T-helper 2 cell treated with Interferon-gamma antibody and Interleukin-4, amounts not matched to agents 100 ng/mL and 5 ng/mL, for 36 hours (primary cell): ENCODE results near the gene CTU2. TPM values are rescaled to one million over a fixed set of nuclear protein-coding genes. Genes with fewer than 3 reads are reported as not detected.

ENCODE experiments used
- intact Hi-C: fragments of 100-400 bp; cut with micrococcal nuclease; formaldehyde crosslinking; loops from one replicate; pipeline ENCODE4 v1.15.1; 2023
- total RNA-seq: library from RNA; stranded (reverse); gene quantifications from 2 replicates; pipeline ENCODE4 v1.2.3, GENCODE V29; 2022

CTU2 gene
- total RNA-seq, 1 donor from 2014 or later, result 30.5 TPM

DNA sequence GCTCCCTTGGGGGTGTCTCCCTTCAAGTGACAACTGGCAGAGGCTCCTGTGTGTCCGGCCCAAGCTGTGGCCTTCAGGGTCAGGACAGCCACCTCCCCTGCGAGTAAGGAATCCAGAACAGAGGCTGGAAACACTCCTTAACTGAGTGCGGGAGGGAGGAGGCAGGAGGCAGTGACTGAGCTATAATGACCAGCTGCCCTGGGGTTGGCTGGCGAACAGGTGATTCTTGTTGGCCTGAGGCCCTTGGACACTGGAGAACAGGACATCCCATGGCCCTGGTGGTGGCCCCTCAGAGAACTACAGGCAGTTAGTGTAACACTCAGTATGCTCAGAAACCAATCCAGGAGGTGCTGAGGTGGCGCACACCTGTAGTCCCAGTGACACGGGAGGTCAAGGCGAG is 10.6 kb upstream of the CTU2 start:
- intact Hi-C loops, result no loop called here

DNA sequence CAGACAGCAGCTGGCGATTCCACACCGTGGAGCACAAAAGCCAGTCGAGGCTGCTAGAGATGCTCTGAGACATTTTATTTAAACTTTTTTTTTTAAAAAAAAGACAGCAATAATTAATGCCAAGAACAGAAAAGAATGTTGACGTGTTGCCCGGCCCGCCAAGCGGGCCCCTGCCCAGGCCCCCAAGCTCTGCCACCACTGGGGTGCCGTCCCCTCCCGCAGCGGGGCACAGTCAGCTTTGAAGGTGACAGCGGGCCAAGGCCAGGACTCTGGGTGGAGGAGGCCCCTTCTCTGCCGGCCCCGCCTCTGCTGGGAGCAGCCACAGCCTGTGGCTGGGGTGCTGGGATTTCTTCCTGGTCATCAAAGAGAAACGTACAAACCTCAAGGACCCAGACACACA is 9.9 kb upstream of the CTU2 start:
- intact Hi-C loops, result no loop called here

DNA sequence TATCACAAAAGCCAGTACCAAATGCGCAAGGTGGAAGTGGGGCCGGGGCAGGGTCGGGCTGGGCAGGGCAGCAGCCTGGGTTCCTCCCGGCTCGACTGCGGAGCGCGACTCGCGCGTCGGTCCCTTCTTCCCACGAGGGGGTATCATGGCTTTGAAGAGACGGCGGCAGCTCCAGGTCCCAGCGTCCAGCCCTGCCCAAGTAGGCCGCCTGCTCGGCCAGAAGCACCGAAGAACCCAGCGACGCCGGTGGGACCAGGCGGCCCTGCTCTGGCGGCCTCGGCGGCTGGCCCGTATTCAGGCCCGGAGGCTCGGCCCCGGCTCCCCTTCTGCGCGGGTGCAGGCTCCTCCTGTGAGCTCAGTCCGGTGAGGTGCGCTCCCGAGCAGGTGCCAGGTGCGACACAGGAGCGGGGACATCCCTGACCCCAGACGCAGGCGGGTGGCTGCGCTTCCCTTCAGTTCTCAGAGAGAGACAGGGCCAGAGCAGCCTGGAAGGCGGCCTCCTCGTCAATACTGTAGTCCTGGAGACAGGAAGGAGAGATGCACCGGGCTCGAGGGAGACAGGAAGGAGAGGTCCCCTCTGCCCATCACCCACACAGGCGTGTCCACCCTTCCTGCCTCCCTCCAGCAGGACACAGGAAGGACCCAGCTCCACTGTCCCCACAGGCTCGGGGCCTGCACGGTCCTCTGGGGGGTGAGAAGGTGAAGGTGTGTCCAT is 9.0 kb upstream of the CTU2 start:
- intact Hi-C loops, result no loop called here

DNA sequence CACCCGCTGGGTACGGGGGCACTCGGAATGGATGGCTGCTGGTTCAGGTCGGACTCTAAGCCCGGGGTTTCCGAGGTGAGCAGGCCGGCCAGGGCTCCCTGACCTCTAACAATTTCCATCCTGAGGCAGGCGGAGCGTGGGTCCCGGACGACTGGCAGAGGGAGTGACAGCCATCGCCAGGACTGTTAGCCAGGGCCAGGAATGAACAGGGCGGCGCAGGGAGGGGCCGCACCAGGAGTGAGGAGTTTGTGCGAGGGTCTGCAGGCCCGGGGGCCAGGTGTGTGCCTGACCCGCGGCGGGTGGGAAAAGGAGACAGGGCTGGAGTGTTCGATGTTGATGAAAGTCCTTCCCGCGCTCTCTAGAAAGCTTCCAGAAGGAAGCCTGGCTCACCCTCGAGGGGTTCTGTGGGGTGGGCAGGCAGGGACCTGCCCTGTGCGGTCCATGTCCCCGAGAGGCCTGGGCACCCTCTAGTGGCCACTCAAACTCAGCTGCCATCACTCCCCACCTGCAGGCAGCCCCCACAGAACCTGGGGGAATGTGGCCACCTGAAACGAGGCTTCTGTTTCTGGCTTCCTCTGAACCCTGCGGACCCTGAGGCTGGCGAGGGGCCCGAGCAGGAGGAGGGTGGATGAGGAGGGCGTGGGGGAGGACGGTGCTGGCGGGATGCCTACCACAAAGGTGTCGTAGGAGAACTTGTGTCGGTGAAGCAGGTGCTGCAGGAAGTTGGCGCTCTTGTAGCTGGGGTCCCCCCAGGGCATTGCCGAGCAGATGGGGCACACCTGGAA is 8.3 kb upstream of the CTU2 start:
- intact Hi-C loops, result no loop called here

DNA sequence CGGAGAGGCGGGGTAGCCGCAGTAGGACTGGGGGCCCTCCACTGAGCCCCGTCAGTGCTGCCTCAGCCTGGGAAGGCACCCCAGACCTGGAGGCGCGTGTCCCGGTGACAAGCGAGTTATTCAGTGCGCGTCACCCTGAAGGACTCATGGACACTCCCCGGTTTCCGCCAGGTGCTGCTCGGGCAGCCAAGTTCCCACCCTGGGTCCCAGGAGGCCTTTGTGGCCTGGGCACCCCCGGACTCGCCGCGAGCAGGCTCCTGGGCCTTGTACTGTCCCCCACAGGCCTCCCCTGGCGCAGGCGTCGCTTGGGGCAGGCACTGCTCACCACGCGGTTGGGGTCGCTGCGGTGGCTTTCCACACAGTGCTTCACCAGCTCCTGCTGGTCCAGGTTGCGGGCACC is 7.7 kb upstream of the CTU2 start:
- intact Hi-C loops, result no loop called here

DNA sequence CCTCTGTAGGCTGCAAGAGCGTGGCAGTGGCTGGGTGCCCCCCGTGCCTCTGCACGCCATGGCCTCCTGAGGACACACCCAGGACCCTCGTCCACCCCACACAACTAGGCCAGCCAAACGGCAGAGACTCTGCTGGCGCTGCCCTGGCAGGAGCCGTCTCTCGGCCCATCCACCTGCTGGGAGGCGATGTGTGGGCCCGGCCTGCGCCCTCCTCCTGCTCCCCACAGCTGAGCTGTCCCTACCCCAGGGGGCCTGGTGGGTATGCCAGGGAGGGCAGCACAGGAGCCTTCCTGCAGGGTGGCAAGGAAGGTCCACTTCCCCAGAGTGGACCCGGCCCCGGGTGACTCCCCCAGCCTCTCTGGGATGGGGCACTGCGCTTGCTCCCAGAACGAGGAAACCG is 7.1 kb upstream of the CTU2 start:
- intact Hi-C loops, result no loop called here

DNA sequence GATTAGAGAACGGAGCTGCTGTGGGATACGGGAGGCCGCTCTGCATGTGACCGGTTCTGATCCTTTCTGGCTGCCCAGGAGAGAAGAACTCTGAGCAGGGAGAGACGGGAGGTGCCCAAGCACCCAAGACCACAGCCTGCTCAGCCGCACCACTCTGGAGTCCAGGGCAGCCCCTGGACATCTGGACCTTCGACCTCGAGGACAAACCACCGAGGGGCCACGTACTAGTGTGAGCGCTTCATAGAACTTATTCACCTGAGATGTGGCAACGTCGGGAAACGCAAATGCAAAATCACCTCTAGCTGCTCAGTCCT is 6.0 kb upstream of the CTU2 start:
- intact Hi-C loops, result loop anchor here (2.0 to 5.0 kb wide), 4 partner anchors 13 to 248 kb away; partner anchors contain the start of genes CDT1, SNAI3 and ZFPM1

DNA sequence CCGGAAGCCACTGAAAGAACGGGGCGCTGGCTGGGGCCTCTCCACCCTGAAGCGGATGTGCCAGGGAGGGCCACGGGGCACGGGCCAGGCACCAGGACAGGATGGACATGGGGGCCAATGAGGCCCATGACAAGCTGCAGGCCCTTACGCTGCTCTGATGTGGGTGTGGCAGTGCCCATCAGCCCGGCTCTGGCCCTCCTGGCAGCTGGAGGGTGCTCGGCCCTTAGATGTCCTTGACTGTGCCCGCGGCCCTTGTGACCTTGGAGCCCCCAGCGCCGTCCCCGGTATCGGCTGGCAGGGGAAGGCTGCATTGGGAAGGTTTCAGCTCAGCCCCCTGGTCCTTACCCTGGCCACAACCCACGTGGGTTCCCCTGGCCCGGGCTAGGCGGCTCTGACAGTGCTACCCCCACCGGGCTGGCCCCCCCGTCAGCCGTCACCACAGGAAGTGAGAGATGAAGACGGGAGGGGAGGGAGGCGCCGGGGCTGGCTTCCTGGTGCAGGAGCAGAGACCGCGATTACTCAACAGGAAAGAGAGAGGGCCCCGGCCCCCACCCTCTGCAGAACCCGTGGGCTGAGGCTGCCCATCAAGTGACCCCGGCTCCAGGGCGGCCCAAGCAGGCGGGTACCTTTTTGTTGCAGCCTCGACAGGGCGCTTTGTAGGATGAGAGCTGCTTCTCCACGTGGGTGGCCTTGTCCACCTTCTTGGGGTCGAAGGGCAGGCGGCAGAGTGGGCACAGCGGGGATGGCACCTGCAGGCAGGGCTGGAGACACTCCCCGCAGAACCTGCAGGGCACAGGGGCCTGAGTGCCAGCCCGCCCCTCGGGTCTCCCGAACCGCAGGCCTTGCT is 5.4 kb upstream of the CTU2 start:
- intact Hi-C loops, result loop anchor here (1.0 to 5.0 kb wide), 6 partner anchors 14 to 249 kb away; partner anchors contain the start of genes CDT1, CYBA, MVD and SNAI3

DNA sequence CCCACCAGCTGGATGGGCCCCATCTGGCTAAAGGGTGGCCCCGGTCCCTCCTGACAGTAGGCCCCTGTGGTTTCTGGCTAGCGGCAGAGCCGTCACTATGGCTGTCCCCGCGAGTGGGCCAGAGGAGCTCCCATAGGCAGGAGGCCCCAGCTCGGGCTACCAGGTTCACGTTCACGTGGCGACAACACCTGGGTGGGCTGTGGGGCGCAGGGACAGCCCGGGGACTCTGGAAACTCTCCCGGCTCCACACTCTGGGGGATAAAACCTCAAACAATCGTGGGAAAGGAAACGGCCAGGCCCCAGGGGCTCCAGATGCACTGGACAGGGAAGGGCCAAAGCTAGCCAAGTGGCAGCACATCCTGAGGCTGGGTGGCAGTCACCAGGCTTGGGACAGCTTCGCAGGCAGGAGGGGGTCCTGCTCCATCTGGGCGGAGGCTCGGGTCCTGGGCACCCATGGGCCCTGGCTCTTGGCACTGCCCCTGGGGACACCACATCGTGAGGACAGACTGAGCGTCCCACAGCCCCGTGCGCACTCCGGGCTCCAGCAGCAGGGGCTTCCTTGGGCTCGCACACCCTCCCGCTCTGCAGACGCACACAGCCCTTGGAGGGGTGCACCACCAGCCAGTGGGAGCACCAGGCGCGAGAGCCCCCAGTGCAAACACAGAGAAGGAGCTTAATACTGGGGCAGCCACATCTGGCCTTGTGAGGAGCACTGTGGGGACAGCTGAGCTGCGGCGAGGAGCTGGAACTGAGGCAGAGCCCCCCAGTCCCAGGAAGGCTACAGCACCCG is 4.5 kb upstream of the CTU2 start:
- intact Hi-C loops, result loop anchor here (1.0 to 5.0 kb wide), 6 partner anchors 15 to 249 kb away; partner anchors contain the start of genes CDT1, CYBA, MVD and SNAI3

DNA sequence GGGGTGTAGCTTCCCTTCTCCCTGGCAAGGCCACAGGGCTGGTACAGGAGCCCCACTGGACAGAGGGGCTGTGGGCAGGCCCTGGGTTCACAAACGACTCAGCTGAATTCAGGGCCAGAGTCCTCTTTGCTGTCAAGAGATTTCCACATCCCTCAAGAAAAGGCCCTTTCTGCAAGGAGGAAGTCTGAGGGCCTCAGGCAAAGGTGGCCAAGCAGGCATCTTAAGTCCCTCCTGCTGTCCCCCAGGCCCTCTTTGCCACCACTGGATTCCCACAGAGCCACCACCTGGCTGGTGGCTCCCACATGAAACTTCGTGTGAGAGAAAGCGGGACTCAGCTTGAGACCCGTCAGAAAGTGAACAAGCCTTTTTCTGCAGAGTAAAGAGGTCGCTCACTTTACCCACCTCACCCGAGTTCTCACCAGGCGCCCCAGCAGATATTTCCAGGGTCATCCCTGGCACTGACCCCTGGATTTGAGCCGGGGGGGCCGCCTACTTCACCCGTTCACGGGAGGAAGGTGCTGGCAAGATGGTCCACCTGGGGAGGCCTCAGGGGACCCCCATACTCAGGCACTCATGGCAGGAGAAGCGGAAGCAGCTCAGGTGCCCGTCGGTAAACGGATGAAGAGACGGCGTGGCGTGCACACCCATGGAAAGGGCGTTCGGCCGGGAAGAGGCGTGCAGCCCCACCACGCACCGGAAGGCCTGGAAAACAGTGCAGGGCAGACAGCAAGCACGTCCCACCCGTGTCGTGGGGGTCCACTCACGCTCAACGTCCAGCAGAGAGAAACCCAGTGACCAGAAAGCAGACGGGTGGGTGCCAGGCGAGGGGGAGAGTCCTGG is 3.7 kb upstream of the CTU2 start:
- intact Hi-C loops, result loop anchor here (5.0 kb wide), 2 partner anchors 100 to 250 kb away; partner anchors contain the start of genes CDT1 and ZFPM1

DNA sequence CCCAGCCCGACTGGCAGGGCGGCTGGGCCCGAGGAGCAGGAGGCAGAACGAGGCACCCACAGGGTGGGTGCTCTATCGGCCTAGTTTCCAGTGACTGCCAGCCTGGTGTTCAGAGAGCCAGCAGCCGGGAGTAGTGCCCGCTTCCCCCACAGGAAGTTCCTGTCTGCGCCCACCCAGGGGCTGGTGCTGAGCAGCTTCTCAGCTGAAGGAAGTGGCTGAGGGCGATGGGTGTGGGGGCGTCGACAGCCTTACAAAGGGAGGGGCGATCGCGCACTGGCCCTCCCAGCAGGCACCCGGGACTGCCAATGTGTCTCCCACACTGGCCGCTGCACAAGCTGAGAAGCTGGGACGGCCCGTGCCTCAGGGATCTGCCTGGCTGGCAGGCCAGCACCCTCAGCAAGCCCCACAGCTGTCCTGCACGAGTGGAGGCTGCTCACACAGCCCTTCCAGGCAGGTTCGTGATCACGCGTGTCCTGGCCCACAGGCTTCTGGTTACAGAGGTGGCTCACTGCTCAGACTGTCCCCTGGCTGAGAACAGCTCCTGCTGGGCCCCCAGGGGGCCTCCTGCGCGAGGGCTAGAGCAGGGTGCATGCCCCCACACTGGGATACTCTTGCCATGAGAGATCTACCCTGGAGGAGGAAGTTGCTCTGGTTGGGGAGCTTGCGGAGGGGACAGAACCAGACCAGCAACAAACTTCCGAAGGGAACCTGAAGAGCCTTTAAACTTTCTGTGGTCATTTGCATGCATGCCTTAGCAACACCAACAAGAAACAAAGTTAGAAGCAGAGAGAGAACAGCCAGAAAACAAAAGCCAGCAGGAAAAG is 2.6 kb upstream of the CTU2 start:
- intact Hi-C loops, result loop anchor here (5.0 kb wide), 2 partner anchors 99 to 251 kb away; partner anchors contain the start of genes CDT1 and ZFPM1

DNA sequence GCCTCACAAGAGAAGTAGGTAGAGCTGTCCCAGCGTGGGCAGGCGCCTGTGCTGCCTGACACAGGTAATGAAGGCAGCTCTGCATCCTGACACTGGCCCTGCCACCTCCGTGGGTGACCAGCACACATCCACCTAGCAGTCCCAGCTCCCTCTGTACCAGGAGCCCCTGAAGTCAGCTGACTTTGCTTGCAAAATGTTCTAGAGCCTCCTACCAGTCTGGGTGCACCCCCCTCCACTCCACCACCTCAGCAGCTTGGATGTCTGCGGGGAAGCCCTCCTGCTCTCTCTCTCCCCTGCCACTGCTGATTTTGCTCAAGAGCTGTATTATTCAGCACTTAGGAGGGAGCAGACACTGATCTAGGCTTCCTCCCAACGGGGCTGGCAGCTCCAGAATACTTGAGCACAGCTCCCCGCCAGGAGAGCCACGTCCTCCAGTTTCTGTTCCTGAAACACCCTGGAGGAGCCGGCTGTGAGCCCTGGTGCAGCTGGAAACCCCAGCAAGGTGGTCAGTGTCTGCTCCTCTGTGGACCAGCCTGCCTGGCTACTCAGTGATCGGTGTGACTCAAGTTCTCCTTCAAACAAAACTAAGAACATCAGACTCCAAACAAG is 1.1 kb upstream of the CTU2 start:
- intact Hi-C loops, result no loop called here

DNA sequence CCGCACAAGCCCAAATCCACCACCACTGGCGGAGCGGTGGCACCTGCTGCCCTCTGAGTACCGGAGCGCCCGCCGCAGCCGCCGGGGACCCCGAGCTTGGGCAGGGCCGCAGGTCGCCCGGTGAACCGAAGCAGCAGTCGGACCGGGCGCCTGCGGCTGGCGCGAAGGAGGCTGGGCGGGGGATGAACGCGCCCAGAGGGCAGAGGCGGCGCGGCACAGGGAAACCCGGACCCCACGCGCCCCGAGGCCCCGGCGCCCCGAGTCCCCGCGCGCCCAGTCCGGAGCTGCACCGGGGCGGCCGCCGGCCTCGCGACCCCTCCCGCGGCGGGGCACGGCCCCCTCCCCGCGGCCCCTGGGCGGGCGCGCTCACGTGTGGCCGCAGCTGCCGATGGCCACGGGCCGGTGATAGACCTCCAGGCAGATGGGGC is 488 bp upstream of the CTU2 start:
- intact Hi-C loops, result loop anchor here (1.0 kb wide), 1 partner anchor 136 kb away; the partner anchor contains the start of gene ZC3H18

DNA sequence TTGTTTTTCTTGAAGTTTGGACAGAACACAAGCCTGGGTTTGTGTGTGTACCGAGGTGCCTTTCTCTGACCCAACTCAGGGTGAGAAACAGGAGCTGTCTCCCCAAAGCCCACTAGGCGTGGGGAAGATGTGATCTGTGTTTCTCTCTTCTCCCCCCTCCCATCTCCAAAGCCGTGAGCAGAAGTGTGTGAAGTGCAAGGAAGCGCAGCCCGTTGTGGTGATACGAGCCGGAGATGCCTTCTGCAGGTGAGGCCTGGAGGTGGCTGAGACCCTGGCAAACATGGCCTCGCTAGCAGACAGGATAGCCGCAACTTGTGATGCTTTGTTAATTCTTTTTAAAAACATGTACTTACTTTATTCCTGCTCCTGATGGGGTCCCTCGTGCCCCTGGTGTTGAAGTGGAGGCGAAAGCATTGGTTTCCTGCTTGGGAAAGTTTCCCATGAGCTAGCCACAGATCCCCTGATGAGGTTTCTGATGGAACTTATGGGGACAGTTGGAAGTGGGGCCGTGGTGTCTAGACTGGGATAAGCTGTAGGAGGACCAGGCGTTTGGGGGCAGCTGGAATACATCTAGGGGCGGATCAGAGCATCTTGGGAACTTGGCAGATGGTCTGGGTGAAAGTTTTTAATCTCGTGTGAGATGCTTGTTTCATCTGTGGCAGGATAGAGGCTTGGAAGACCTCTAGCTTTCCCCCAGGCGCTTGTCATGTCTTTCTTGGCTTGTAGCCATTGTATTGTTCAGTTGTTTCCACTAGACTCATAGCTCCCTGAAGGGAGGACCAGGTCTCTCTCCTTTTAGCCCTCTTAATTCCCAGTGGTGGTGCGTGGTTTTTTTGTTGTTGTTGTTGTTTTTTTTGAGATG is 893 bp downstream of the CTU2 start:
- intact Hi-C loops, result loop anchor here (1.0 kb wide), 1 partner anchor 137 kb away; the partner anchor contains the start of gene ZC3H18

DNA sequence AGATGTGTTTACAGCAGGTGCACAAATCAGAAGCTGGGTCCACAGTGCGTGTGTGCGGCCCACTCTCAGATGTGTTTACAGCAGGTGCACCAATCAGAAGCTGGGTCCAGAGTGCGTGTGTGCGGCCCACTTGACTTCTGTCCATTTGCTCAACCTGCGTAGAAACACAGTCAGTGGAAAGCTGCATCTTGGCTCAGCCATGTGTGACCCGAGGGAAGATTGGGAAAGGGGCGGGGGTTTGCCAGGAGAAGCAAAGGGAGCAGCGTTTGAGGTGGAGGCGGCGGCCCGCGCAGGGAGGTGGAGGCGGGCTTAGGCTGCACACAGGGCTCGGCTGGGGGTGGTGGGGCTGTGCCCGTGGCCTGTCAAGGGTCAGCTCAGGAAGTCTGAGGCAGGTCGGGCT is 4.3 kb downstream of the CTU2 start:
- intact Hi-C loops, result no loop called here

DNA sequence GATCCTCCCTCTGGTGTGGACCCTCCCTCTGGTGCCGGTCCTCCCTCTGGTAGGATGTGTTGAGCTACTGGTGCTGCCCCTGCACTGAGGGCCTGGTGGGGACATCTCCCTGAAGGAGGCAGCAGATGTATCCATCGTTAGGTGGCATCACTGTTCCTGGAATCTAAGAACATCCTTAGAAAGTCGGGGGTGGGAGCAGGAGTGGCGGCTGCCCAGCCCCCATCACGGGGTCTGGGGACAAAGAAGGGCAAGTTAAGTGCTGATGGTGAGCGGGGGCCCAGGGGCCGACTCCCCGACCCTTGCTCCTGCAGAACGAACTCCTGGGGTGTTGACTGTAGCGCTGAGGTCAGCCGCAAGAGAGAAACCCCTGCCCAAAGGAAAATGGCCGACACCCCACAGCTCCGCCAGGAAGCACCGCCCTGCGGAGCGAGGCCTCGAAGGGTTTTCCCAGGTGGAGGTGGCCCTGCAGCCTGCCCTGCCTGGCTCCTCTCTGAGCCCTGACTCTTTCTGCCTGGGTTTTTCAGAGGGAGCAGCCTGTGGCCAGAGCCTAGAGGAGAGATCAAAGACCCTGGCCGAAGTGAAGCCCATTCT is 5.5 kb downstream of the CTU2 start:
- intact Hi-C loops, result no loop called here

DNA sequence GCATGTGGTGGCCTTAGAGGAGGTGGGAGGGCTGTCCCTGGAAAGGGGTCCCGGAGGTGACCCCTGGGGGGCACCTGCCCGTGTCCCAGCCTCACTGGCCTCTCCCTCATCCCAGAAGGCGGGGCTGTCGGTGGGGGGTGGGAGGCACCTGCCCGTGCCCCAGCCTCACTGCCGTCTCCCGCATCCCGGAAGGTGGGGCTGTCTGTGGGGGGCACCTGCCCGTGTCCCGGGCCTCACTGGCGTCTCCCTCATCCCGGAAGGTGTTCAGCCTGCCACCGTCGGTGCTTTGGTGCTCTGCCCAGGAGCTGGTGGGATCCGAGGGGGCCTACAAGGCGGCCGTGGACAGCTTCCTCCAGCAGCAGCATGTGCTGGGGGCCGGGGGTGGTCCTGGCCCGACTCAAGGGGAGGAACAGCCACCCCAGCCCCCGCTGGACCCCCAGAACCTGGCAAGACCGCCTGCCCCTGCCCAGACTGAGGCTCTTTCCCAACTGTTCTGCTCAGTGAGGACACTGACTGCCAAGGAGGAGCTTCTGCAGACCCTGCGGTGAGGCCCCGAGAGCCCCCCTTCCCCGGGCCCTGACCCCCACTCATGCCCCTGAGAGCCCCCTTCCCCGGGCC is 6.2 kb downstream of the CTU2 start:
- intact Hi-C loops, result no loop called here
